HEK293 (cell line): ENCODE results near the gene VANGL2.

Source experiments
- CTCF ChIA-PET: fragments of 350-600 bp; formaldehyde crosslinking; extraction: SDS; loops from one replicate; lab custom pipeline; 2021; ENCODE audit warnings: antibody characterized with exemption; lab: Yijun Ruan, JAX
- POLR2A ChIA-PET: fragments of 300-600 bp; formaldehyde crosslinking; extraction: SDS; loops from one replicate; lab custom pipeline; 2020; ENCODE audit warnings: antibody characterized with exemption, inconsistent platforms; lab: Yijun Ruan, JAX
- H3K27ac ChIP-seq: fragments of 200-500 bp; sonication (Bioruptor generic); 2 replicates; pipeline ENCODE4 v1.5.1; 2014; ENCODE audit warnings: low read depth, low read length, control low read depth, inconsistent platforms; ENCODE audit errors: extremely low read depth
- H3K36me3 ChIP-seq, 2 experiments: fragments of 200-500 bp in 1 of 2; sonication (Bioruptor generic) in 1 of 2; 1 replicate in 1 of 2; 2 replicates in 1 of 2; pipeline ENCODE4 v1.5.1; 2014 to 2017; ENCODE audit warnings: inconsistent platforms in 2 of 2, low read length in 2 of 2; ENCODE audit not compliant: control insufficient read depth in 2 of 2, insufficient read depth in 1 of 2
- H3K4me1 ChIP-seq: fragments of 200-500 bp; sonication (Bioruptor generic); 2 replicates; pipeline ENCODE4 v1.5.1; 2014; ENCODE audit warnings: mild to moderate bottlenecking, low read length, inconsistent platforms; ENCODE audit not compliant: control insufficient read depth, insufficient read depth
- H3K4me3 ChIP-seq: 2 replicates; pipeline ENCODE4 v1.5.1; 2011; ENCODE audit warnings: low read depth, mild to moderate bottlenecking, control low read depth, low read length, moderate library complexity
- H3K9me3 ChIP-seq: fragments of 200-500 bp; sonication (Bioruptor generic); 2 replicates; pipeline ENCODE4 v1.5.1; 2014; ENCODE audit warnings: low read depth, low read length, inconsistent platforms; ENCODE audit not compliant: control insufficient read depth, insufficient read depth
- BCL11B ChIP-seq: fragments of 450-650 bp; formaldehyde crosslinking; IDR thresholded peaks from 2 replicates; pipeline ENCODE4 v1.5.1; 2016; ENCODE audit warnings: low read depth, missing biosample characterization, missing genetic modification characterization
- IKZF3 ChIP-seq: fragments of 450-650 bp; IDR thresholded peaks from 2 replicates; pipeline ENCODE4 v1.5.0; 2018; ENCODE audit warnings: missing biosample characterization, mild to moderate bottlenecking, missing genetic modification characterization, moderate library complexity
- MEIS1 ChIP-seq: sonication (generic); formaldehyde crosslinking; IDR thresholded peaks from 2 replicates; pipeline ENCODE4 v1.8.1; 2022; ENCODE audit warnings: missing genetic modification reagents, mild to moderate bottlenecking, borderline replicate concordance
- TCF7L2 ChIP-seq: IDR thresholded peaks from 2 replicates; pipeline ENCODE4 v1.6.1; 2011; ENCODE audit warnings: low read depth, mild to moderate bottlenecking, inconsistent platforms, low read length, moderate library complexity, borderline replicate concordance
- ZBTB7A ChIP-seq: fragments of 450-650 bp; formaldehyde crosslinking; IDR thresholded peaks from 2 replicates; pipeline ENCODE4 v1.5.1; 2016; ENCODE audit warnings: low read depth, missing biosample characterization, missing genetic modification characterization
- ZFHX2 ChIP-seq: fragments of 450-650 bp; formaldehyde crosslinking; conservative IDR thresholded peaks from 2 replicates; pipeline ENCODE4 v1.5.1; 2016; ENCODE audit warnings: missing biosample characterization, missing genetic modification characterization
- ZNF132 ChIP-seq: fragments of 450-650 bp; formaldehyde crosslinking; IDR thresholded peaks from 2 replicates; pipeline ENCODE4 v1.5.1; 2017; ENCODE audit warnings: missing biosample characterization, missing genetic modification characterization, borderline replicate concordance
- ZNF146 ChIP-seq: fragments of 450-650 bp; formaldehyde crosslinking; IDR thresholded peaks from 2 replicates; pipeline ENCODE4 v1.5.1; 2016; ENCODE audit warnings: missing biosample characterization, missing genetic modification characterization
- ZNF169 ChIP-seq: fragments of 450-650 bp; formaldehyde crosslinking; IDR thresholded peaks from 2 replicates; pipeline ENCODE4 v1.5.1; 2016; ENCODE audit warnings: missing biosample characterization, missing genetic modification characterization
- ZNF174 ChIP-seq: fragments of 450-650 bp; formaldehyde crosslinking; IDR thresholded peaks from 2 replicates; pipeline ENCODE4 v1.5.0; 2017; ENCODE audit warnings: missing biosample characterization, mild to moderate bottlenecking, missing genetic modification characterization
- ZNF175 ChIP-seq: fragments of 450-650 bp; formaldehyde crosslinking; IDR thresholded peaks from 2 replicates; pipeline ENCODE4 v1.5.1; 2016; ENCODE audit warnings: missing biosample characterization, missing genetic modification characterization
- ZNF19 ChIP-seq: fragments of 450-650 bp; formaldehyde crosslinking; IDR thresholded peaks from 2 replicates; pipeline ENCODE4; 2016; ENCODE audit warnings: missing biosample characterization, missing genetic modification characterization, low read depth
- ZNF24 ChIP-seq: fragments of 450-650 bp; formaldehyde crosslinking; IDR thresholded peaks from 2 replicates; pipeline ENCODE4 v1.5.1; 2016; ENCODE audit warnings: missing biosample characterization, missing genetic modification characterization
- ZNF292 ChIP-seq: fragments of 450-650 bp; formaldehyde crosslinking; IDR thresholded peaks from 2 replicates; pipeline ENCODE4 v1.5.1; 2016; ENCODE audit warnings: low read depth, missing biosample characterization, missing genetic modification characterization, borderline replicate concordance
- ZNF362 ChIP-seq: fragments of 450-650 bp; formaldehyde crosslinking; IDR thresholded peaks from 2 replicates; pipeline ENCODE4 v1.5.1; 2016; ENCODE audit warnings: missing biosample characterization, missing genetic modification characterization
- ZNF433 ChIP-seq: fragments of 450-650 bp; formaldehyde crosslinking; IDR thresholded peaks from 2 replicates; pipeline ENCODE4 v1.5.1; 2016; ENCODE audit warnings: missing biosample characterization, missing genetic modification characterization, low read depth
- ZNF558 ChIP-seq: fragments of 450-650 bp; formaldehyde crosslinking; IDR thresholded peaks from 2 replicates; pipeline ENCODE4 v1.5.1; 2016; ENCODE audit warnings: missing biosample characterization, missing genetic modification characterization
- ZNF585B ChIP-seq: fragments of 450-650 bp; formaldehyde crosslinking; IDR thresholded peaks from 2 replicates; pipeline ENCODE4 v1.5.1; 2016; ENCODE audit warnings: missing biosample characterization, missing genetic modification characterization
- ZNF624 ChIP-seq: fragments of 450-650 bp; formaldehyde crosslinking; IDR thresholded peaks from 2 replicates; pipeline ENCODE4 v1.5.1; 2017; ENCODE audit warnings: missing biosample characterization, missing genetic modification characterization
- ZNF629 ChIP-seq: fragments of 450-650 bp; formaldehyde crosslinking; IDR thresholded peaks from 2 replicates; pipeline ENCODE4 v1.5.1; 2017; ENCODE audit warnings: missing biosample characterization, missing genetic modification characterization
- ZNF660 ChIP-seq: fragments of 450-650 bp; IDR thresholded peaks from 2 replicates; pipeline ENCODE4 v1.5.1; 2018; ENCODE audit warnings: missing biosample characterization, mild to moderate bottlenecking, missing genetic modification characterization
- ZNF670 ChIP-seq: fragments of 450-650 bp; formaldehyde crosslinking; IDR thresholded peaks from 2 replicates; pipeline ENCODE4 v1.5.1; 2016; ENCODE audit warnings: missing biosample characterization, missing genetic modification characterization, low read depth
- ZNF747 ChIP-seq: fragments of 450-650 bp; formaldehyde crosslinking; IDR thresholded peaks from 2 replicates; pipeline ENCODE4 v1.5.1; 2016; ENCODE audit warnings: missing biosample characterization, missing genetic modification characterization
- ZNF792 ChIP-seq: fragments of 450-650 bp; formaldehyde crosslinking; IDR thresholded peaks from 2 replicates; pipeline ENCODE4 v1.5.1; 2016; ENCODE audit warnings: missing biosample characterization, missing genetic modification characterization
- ZNF830 ChIP-seq: fragments of 450-650 bp; IDR thresholded peaks from 2 replicates; pipeline ENCODE4 v1.5.0; 2018; ENCODE audit warnings: missing biosample characterization, missing genetic modification characterization, low read depth, mild to moderate bottlenecking, moderate library complexity
- ZSCAN5A ChIP-seq: fragments of 450-650 bp; formaldehyde crosslinking; IDR thresholded peaks from 2 replicates; pipeline ENCODE4 v1.5.1; 2016; ENCODE audit warnings: missing biosample characterization, missing genetic modification characterization
- TF ChIP-seq, protein P1 (sequence below): fragments of 450-650 bp; formaldehyde crosslinking; IDR thresholded peaks from 2 replicates; pipeline ENCODE4 v1.5.1; 2016; ENCODE audit warnings: missing biosample characterization, missing genetic modification characterization
- TF ChIP-seq, protein P2 (sequence below): fragments of 450-650 bp; formaldehyde crosslinking; optimal IDR thresholded peaks from 2 replicates; pipeline ENCODE3; 2016; ENCODE audit warnings: missing biosample characterization, mild to moderate bottlenecking, missing genetic modification characterization

The VANGL2 gene

GRCh38 chr1:160367516-160367900 is 32.9 kb upstream of the VANGL2 start:
- Histone ChIP-seq H3K4me3 (no peak overlapping the region), H3K4me1 (no peaks in the 10 kb centered on the region), H3K27ac (no peak overlapping the region), H3K9me3 (no peaks in the 10 kb centered on the region), H3K36me3 (no peaks in the 10 kb centered on the region)
- POLR2A ChIA-PET, result interaction anchor here (1.8 kb wide), 1 partner anchor 16 kb away, joined by 5 read pairs; no protein-coding TSS in a partner anchor
- TF ChIP-seq ZNF174 (tag by site-specific recombination) (no peak), ZNF747 (no peak), IKZF3 (tag by site-specific recombination) (no peak), ZNF362 (tag by site-specific recombination) (no peak), ZSCAN5A (tag by site-specific recombination) (no peak), ZNF624 (tag by site-specific recombination) (no peak), ZNF132 (tag by site-specific recombination) (no peak), MEIS1 (CRISPR knock-in tag) (no peak), ZNF433 (no peak)
- TF ChIP-seq, protein P1, sequence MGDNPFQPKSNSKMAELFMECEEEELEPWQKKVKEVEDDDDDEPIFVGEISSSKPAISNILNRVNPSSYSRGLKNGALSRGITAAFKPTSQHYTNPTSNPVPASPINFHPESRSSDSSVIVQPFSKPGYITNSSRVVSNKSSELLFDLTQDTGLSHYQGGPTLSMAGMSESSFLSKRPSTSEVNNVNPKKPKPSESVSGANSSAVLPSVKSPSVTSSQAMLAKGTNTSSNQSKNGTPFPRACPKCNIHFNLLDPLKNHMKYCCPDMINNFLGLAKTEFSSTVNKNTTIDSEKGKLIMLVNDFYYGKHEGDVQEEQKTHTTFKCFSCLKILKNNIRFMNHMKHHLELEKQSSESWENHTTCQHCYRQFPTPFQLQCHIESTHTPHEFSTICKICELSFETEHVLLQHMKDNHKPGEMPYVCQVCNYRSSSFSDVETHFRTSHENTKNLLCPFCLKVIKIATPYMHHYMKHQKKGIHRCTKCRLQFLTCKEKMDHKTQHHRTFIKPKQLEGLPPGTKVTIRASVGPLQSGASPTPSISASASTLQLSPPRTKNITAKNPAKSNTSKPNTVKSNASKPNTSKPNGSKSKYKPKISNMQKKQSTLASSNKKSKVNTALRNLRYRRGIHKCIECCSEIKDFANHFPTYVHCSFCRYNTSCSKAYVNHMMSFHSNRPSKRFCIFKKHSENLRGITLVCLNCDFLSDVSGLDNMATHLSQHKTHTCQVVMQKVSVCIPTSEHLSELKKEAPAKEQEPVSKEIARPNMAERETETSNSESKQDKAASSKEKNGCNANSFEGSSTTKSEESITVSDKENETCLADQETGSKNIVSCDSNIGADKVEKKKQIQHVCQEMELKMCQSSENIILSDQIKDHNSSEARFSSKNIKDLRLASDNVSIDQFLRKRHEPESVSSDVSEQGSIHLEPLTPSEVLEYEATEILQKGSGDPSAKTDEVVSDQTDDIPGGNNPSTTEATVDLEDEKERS (tag by site-specific recombination), result no peak
- CTCF ChIA-PET, result interaction anchor here (1.1 to 1.5 kb wide), 2 partner anchors 10 to 13 kb away, joined by 4 to 6 read pairs; no protein-coding TSS in a partner anchor

GRCh38 chr1:160367934-160368923 is 32.1 kb upstream of the VANGL2 start:
- TF ChIP-seq ZNF558 (tag by site-specific recombination), result no peak
- no peak for TF ChIP-seq ZNF24 (tag by site-specific recombination)
- TF ChIP-seq ZNF670 (tag by site-specific recombination), result no peak
- TF ChIP-seq ZNF175, result no peak
- TF ChIP-seq ZNF292, result no peak
- TF ChIP-seq BCL11B (tag by site-specific recombination), result no peak
- TF ChIP-seq ZNF624 (tag by site-specific recombination), result no peak
- no peak for TF ChIP-seq ZNF629
- no peak for TF ChIP-seq ZNF792 (tag by site-specific recombination)
- no peak for TF ChIP-seq ZBTB7A
- TF ChIP-seq MEIS1 (CRISPR knock-in tag), result no peak
- TF ChIP-seq ZNF169 (tag by site-specific recombination), result no peak
- no peak for TF ChIP-seq ZNF660 (tag by site-specific recombination)
- TF ChIP-seq ZNF830, result no peak
- no peak for TF ChIP-seq ZNF19 (tag by site-specific recombination)
- TF ChIP-seq ZNF585B (tag by site-specific recombination), result no peak
- TF ChIP-seq, protein P2, sequence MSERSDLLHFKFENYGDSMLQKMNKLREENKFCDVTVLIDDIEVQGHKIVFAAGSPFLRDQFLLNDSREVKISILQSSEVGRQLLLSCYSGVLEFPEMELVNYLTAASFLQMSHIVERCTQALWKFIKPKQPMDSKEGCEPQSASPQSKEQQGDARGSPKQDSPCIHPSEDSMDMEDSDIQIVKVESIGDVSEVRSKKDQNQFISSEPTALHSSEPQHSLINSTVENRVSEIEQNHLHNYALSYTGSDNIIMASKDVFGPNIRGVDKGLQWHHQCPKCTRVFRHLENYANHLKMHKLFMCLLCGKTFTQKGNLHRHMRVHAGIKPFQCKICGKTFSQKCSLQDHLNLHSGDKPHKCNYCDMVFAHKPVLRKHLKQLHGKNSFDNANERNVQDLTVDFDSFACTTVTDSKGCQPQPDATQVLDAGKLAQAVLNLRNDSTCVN (tag by site-specific recombination), result no peak
- no peak for TF ChIP-seq TCF7L2
- no peak for TF ChIP-seq ZFHX2
- no peak for TF ChIP-seq ZNF146
- Histone ChIP-seq H3K4me3 (no peak overlapping the region), H3K9me3 (no peaks in the 10 kb centered on the region), H3K36me3 (no peaks in the 10 kb centered on the region), H3K4me1 (no peaks in the 10 kb centered on the region), H3K27ac (no peak overlapping the region)
- ChIA-PET POLR2A (no interaction called here), CTCF (interaction anchor here (0.6 to 1.5 kb wide), 4 partner anchors 9 to 703 kb away, joined by 3 to 6 read pairs (median 4); no protein-coding TSS in a partner anchor)
